CD4-positive, alpha-beta T cell (primary cell): Measurements from ENCODE around the gene TMEM273. TPM values are rescaled to one million over a fixed set of nuclear protein-coding genes. Genes with fewer than 3 reads are reported as not detected.

Source experiments
- ATAC-seq: fragments of 200-7000 bp; cut with Tn5 transposase; one replicate; pipeline ENCODE4 v1.10.0; 2022; ENCODE audit warnings: mild to moderate bottlenecking; ENCODE audit not compliant: poor library complexity
- CTCF ChIA-PET: fragments of 350-600 bp; sonication (Branson Sonifier 250); formaldehyde crosslinking; loops from one replicate; lab custom pipeline; 2021; ENCODE audit warnings: antibody characterized with exemption, inconsistent platforms; lab: Charles Lee
- POLR2A ChIA-PET: fragments of 350-600 bp; sonication (Branson Sonifier 250); formaldehyde crosslinking; loops from one replicate; lab custom pipeline; 2021; ENCODE audit warnings: antibody characterized with exemption, inconsistent platforms; lab: Charles Lee
- DNase-seq, 14 experiments: peaks; one replicate each; pipeline ENCODE4 v3.0.0-alpha.2; 2013 to 2020; ENCODE audit warnings: mixed read lengths in 2 of 14
- H3K27ac ChIP-seq, 2 donors: one replicate each; pipeline versions ENCODE4 v1.5.1 to v1.7.0; 2013; ENCODE audit warnings: low read length in 2 of 2, low read depth in 1 of 2, mild to moderate bottlenecking in 1 of 2
- H3K27me3 ChIP-seq, 2 experiments: 1 replicate in 1 of 2; 2 replicates in 1 of 2; pipeline versions ENCODE4 v1.6.1 to v1.7.0; 2013; ENCODE audit warnings: low read length in 2 of 2, control low read depth in 1 of 2, mild to moderate bottlenecking in 1 of 2, moderate library complexity in 1 of 2; ENCODE audit not compliant: insufficient read depth in 2 of 2, control insufficient read depth in 1 of 2
- H3K36me3 ChIP-seq: one replicate; pipeline ENCODE4 v1.6.1; 2013; ENCODE audit warnings: low read length, control low read depth; ENCODE audit not compliant: insufficient read depth
- H3K4me1 ChIP-seq: one replicate; pipeline ENCODE4 v1.6.1; 2013; ENCODE audit warnings: low read length, control low read depth; ENCODE audit not compliant: insufficient read depth
- H3K4me3 ChIP-seq: one replicate; pipeline ENCODE4 v1.5.1; 2013; ENCODE audit warnings: mild to moderate bottlenecking, low read length, moderate library complexity
- H3K9me3 ChIP-seq, 2 experiments: 1 replicate in 1 of 2; 2 replicates in 1 of 2; pipeline versions ENCODE4 v1.6.1 to v1.7.0; 2013; ENCODE audit warnings: low read length in 2 of 2, mild to moderate bottlenecking in 2 of 2, control low read depth in 1 of 2, moderate library complexity in 1 of 2; ENCODE audit not compliant: control insufficient read depth in 1 of 2, insufficient read depth in 1 of 2
- H3K27ac Mint-ChIP-seq: one replicate; pipeline ENCODE4 v1.8.0; 2020; ENCODE audit warnings: mixed read lengths
- H3K27me3 Mint-ChIP-seq: one replicate; pipeline ENCODE4 v1.8.0; 2021; ENCODE audit warnings: mixed read lengths
- H3K36me3 Mint-ChIP-seq: one replicate; pipeline ENCODE4 v1.8.0; 2021; ENCODE audit warnings: low read depth, mixed read lengths
- H3K4me1 Mint-ChIP-seq: one replicate; pipeline ENCODE4 v1.8.0; 2021; ENCODE audit warnings: low read depth, mixed read lengths
- H3K4me3 Mint-ChIP-seq: one replicate; pipeline ENCODE4 v1.8.0; 2020; ENCODE audit warnings: mild to moderate bottlenecking, mixed read lengths
- H3K9me3 Mint-ChIP-seq: one replicate; pipeline ENCODE4 v1.8.0; 2020; ENCODE audit warnings: mixed read lengths
- CTCF ChIP-seq: fragments of 200-600 bp; IDR thresholded peaks from one replicate; pipeline ENCODE4 v1.8.0; 2022; ENCODE audit warnings: antibody characterized with exemption, mild to moderate bottlenecking
- intact Hi-C, 2 experiments: fragments of 100-400 bp; cut with DNase I in 1 of 2; cut with micrococcal nuclease in 1 of 2; formaldehyde crosslinking; loops; one replicate each; pipeline versions ENCODE4 v1.15.1 to v1.9.0; 2023 to 2025; cut with DNase I, micrococcal nuclease
- total RNA-seq, 174 experiments: library from RNA in 2 of 174; stranded (reverse) in 2 of 174; gene quantifications; one replicate each; pipeline ENCODE4 v1.2.3 and lab custom pipeline; 2021 to 2026

TMEM273 gene
- total RNA-seq, 2 experiments from 2014 or later = 1.8 to 2.2 TPM

GRCh38 chr10:49207113-49207512 lies 18.9 kb upstream of the TMEM273 start:
- H3K36me3 ChIP-seq = no peaks in the 10 kb centered on the region
- H3K27me3 ChIP-seq = no peaks in the 10 kb centered on the region
- H3K9me3 ChIP-seq = no peaks in the 10 kb centered on the region
- H3K4me1 Mint-ChIP-seq = no peaks in the 10 kb centered on the region
- peaks cover 45% of the 10 kb centered on the region for H3K27me3 Mint-ChIP-seq
- H3K4me3 Mint-ChIP-seq = no peak overlapping the region
- no peak overlapping the region for H3K27ac Mint-ChIP-seq
- DNase-seq = no peak
- intact Hi-C loops = no loop called here
- no peak for TF ChIP-seq CTCF
- H3K9me3 Mint-ChIP-seq = peaks cover 3% of the 10 kb centered on the region
- ChIA-PET CTCF (no interaction called here), POLR2A (no interaction called here)
- H3K27ac ChIP-seq = no peak overlapping the region
- no peaks in the 10 kb centered on the region for H3K36me3 Mint-ChIP-seq
- no peak for ATAC-seq
- no peak overlapping the region for H3K4me3 ChIP-seq
- H3K4me1 ChIP-seq = no peaks in the 10 kb centered on the region

- ATAC-seq = no peak
- intact Hi-C loops = no loop called here
- H3K36me3 Mint-ChIP-seq = no peaks in the 10 kb centered on the region
- no peak for TF ChIP-seq CTCF
- no peak overlapping the region for H3K27ac Mint-ChIP-seq
- ChIA-PET CTCF (no interaction called here), POLR2A (no interaction called here)
- no peaks in the 10 kb centered on the region for H3K9me3 ChIP-seq
- H3K27me3 ChIP-seq = no peaks in the 10 kb centered on the region
- peaks cover 3% of the 10 kb centered on the region for H3K9me3 Mint-ChIP-seq
- peaks cover 32% of the 10 kb centered on the region for H3K27me3 Mint-ChIP-seq
- no peak for DNase-seq
- H3K4me1 ChIP-seq = no peaks in the 10 kb centered on the region
- no peak overlapping the region for H3K27ac ChIP-seq
- H3K36me3 ChIP-seq = no peaks in the 10 kb centered on the region
- no peak overlapping the region for H3K4me3 Mint-ChIP-seq
- H3K4me1 Mint-ChIP-seq = no peaks in the 10 kb centered on the region
- no peak overlapping the region for H3K4me3 ChIP-seq
Measured at GRCh38 chr10:49205206-49205605, 17.0 kb upstream of the TMEM273 start.

GRCh38 chr10:49204119-49204518 lies 15.9 kb upstream of the TMEM273 start:
- Mint-ChIP-seq H3K9me3 (peaks cover 3% of the 10 kb centered on the region), H3K4me1 (no peaks in the 10 kb centered on the region), H3K27me3 (peaks cover 27% of the 10 kb centered on the region), H3K36me3 (no peaks in the 10 kb centered on the region), H3K4me3 (no peak overlapping the region), H3K27ac (no peak overlapping the region)
- ATAC-seq = no peak
- CTCF ChIA-PET = interaction anchor here (1.6 kb wide), 1 partner anchor 163 kb away, joined by 3 read pairs; no protein-coding TSS in a partner anchor
- intact Hi-C loops = no loop called here
- POLR2A ChIA-PET = no interaction called here
- no peaks in the 10 kb centered on the region for H3K36me3 ChIP-seq
- no peak overlapping the region for H3K27ac ChIP-seq
- no peak for DNase-seq
- TF ChIP-seq CTCF = no peak
- H3K4me1 ChIP-seq = no peaks in the 10 kb centered on the region
- no peak overlapping the region for H3K4me3 ChIP-seq
- no peaks in the 10 kb centered on the region for H3K27me3 ChIP-seq
- H3K9me3 ChIP-seq = no peaks in the 10 kb centered on the region
